Spleen (tissue), 11 donors: ENCODE results near the gene NDRG4. TPM values are rescaled to one million over a fixed set of nuclear protein-coding genes. Genes with fewer than 3 reads are reported as not detected.

Source experiments
- DNase-seq: peaks from one replicate; pipeline ENCODE4 v3.0.0-alpha.2; 2020
- H3K27ac ChIP-seq, 8 donors: fragments of 200-600 bp; sonication (generic) in 7 of 8; 1 replicate in 4 of 8; 2 replicates in 4 of 8; pipeline versions ENCODE4 v1.5.0 to v1.8.0; 2016 to 2021; ENCODE audit warnings: inconsistent platforms in 4 of 8, mild to moderate bottlenecking in 4 of 8, moderate library complexity in 1 of 8
- H3K27me3 ChIP-seq, 7 donors: fragments of 200-600 bp; sonication (generic) in 6 of 7; replicated peaks in 1 of 7; 1 replicate in 4 of 7; 2 replicates in 3 of 7; pipeline versions ENCODE4 v1.5.0 to v1.8.0; 2016 to 2021; ENCODE audit warnings: inconsistent platforms in 3 of 7, mild to moderate bottlenecking in 1 of 7
- H3K36me3 ChIP-seq, 6 donors: fragments of 200-600 bp; sonication (generic) in 5 of 6; 1 replicate in 4 of 6; 2 replicates in 2 of 6; pipeline versions ENCODE4 v1.5.0 to v1.8.0; 2016 to 2021; ENCODE audit warnings: inconsistent platforms in 2 of 6
- H3K4me1 ChIP-seq, 6 donors: fragments of 200-600 bp; sonication (generic) in 5 of 6; 1 replicate in 3 of 6; 2 replicates in 3 of 6; pipeline versions ENCODE4 v1.5.0 to v1.8.0; 2016 to 2021; ENCODE audit warnings: inconsistent platforms in 3 of 6
- H3K4me3 ChIP-seq, 8 donors: fragments of 200-600 bp; sonication (generic) in 7 of 8; 1 replicate in 4 of 8; 2 replicates in 4 of 8; pipeline versions ENCODE4 v1.5.0 to v1.8.0; 2016 to 2021; ENCODE audit warnings: inconsistent platforms in 4 of 8, mild to moderate bottlenecking in 4 of 8, moderate library complexity in 2 of 8
- H3K9me3 ChIP-seq, 8 donors: fragments of 200-600 bp; sonication (generic) in 7 of 8; 1 replicate in 4 of 8; 2 replicates in 4 of 8; pipeline versions ENCODE4 v1.5.0 to v1.8.0; 2016 to 2021; ENCODE audit warnings: inconsistent platforms in 4 of 8
- POLR2A ChIP-seq, 3 donors: fragments of 450-650 bp; IDR thresholded peaks; one replicate each; pipeline ENCODE4 v1.5.1; 2017; ENCODE audit warnings: antibody characterized with exemption in 3 of 3, mild to moderate bottlenecking in 1 of 3
- POLR2AphosphoS5 ChIP-seq, 3 donors: sonication (generic); formaldehyde crosslinking; IDR thresholded peaks; one replicate each; pipeline ENCODE4 v1.5.1; 2017; ENCODE audit warnings: antibody characterized with exemption in 3 of 3
- WGBS, 5 donors: extraction: QIAGEN DNeasy Blood & Tissue Kit in 3 of 5; methylation state at CpG; one replicate each; pipeline versions ENCODE4 v1.1.5 to v1.1.7; 2013 to 2018; 5-methylcytosine and 5-hydroxymethylcytosine counted together
- intact Hi-C: fragments of 100-400 bp; cut with DNase I; formaldehyde crosslinking; loops from one replicate; pipeline ENCODE4 v1.15.0; 2023; ENCODE audit warnings: low total_unique reads
- polyA plus RNA-seq, 3 donors: library from polyadenylated mRNA; stranded (reverse); fragments of 200-250 nt; gene quantifications; one replicate each; pipeline ENCODE4 v1.2.1, GENCODE V29; 2013
- total RNA-seq, 7 donors: library from RNA; depleted of rRNA in 3 of 7; stranded (reverse); fragments of >200 nt in 3 of 7; fragmentation: NEBNext Ultra II Directional in 4 of 7; extraction: Animal tissue kit (Norgen Biotek cat#: 25700) in 4 of 7; gene quantifications; one replicate each; pipeline versions ENCODE4 v1.1.0 to v1.2.1, GENCODE V29; 2016 to 2021
- TF ChIP-seq, protein P1 (sequence below), 11 experiments: fragments of 200-600 bp in 7 of 11; fragments of 450-650 bp in 4 of 11; sonication (generic) in 4 of 11; IDR thresholded peaks in 8 of 11; conservative IDR thresholded peaks in 3 of 11; 1 replicate in 7 of 11; 2 replicates in 4 of 11; pipeline versions ENCODE4 v1.4.0 to v1.8.0; 2016 to 2021; ENCODE audit warnings: antibody characterized with exemption in 11 of 11, inconsistent platforms in 4 of 11, mild to moderate bottlenecking in 1 of 11
- donor health status: healthy with polysubstance abuse.
- donor health status: DM: no; HTN: no; CAD: no; lungs with moderate emphysema.
- donor health status: DM: no; HTN: no; CAD: no.
- donor health status: Bipolar disorder and iron deficiency.
- donor health status: healthy.
- donor health status: DM: no; HTN: no; CAD: no.
- donor health status: DM: yes; HTN: yes; CAD: no.

The NDRG4 gene
- total and polyA plus RNA-seq, 10 donors, result 9.4 to 115 (median 43.6) TPM

DNA sequence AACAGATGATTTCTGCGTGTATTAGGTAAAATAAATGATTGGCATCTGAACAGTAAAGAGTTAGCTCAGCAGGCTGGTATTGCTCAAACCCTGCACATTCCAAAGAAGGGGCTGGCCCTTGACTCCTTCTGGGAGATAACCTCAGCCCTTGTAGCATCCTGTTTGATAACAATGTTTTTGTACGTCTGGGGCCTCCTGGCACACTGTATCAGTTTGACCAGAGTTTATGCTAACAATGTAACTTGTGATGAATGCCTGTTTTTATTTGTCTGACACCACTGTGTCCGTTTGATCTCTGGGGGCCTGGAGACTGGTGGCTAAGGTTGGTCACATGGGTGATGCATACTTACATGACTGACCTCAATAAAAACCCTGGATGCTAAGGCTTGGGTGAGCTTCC is 43.8 kb upstream of the NDRG4 start:
- Histone ChIP-seq H3K27me3 (peaks cover 0 to 13% (median 0%) of the 10 kb centered on the region in 7 donors), H3K36me3 (no peaks in the 10 kb centered on the region), H3K27ac (peak overlapping the region in 4 of 8 donors; percentile 14 to 72 (median 56)), H3K4me1 (peaks cover 0 to 18% (median 0%) of the 10 kb centered on the region in 6 donors), H3K4me3 (no peak overlapping the region), H3K9me3 (no peaks in the 10 kb centered on the region)
- intact Hi-C loops, result no loop called here
- WGBS, 5 donors, result 39 to 67% (median 50%) methylated on average over 3 of the region's 3 CpGs
- peak in 1 of 3 donors; percentile 64 for TF ChIP-seq POLR2AphosphoS5 (IDR thresholded peaks at IDR 0.05)
- TF ChIP-seq, protein P1, sequence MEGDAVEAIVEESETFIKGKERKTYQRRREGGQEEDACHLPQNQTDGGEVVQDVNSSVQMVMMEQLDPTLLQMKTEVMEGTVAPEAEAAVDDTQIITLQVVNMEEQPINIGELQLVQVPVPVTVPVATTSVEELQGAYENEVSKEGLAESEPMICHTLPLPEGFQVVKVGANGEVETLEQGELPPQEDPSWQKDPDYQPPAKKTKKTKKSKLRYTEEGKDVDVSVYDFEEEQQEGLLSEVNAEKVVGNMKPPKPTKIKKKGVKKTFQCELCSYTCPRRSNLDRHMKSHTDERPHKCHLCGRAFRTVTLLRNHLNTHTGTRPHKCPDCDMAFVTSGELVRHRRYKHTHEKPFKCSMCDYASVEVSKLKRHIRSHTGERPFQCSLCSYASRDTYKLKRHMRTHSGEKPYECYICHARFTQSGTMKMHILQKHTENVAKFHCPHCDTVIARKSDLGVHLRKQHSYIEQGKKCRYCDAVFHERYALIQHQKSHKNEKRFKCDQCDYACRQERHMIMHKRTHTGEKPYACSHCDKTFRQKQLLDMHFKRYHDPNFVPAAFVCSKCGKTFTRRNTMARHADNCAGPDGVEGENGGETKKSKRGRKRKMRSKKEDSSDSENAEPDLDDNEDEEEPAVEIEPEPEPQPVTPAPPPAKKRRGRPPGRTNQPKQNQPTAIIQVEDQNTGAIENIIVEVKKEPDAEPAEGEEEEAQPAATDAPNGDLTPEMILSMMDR (IDR thresholded peaks at IDR 0.05 in 8 of 11, conservative IDR thresholded peaks at IDR 0.05 in 3 of 11), result no peak
- TF ChIP-seq POLR2A (IDR thresholded peaks at IDR 0.05), result no peak
- no peak for DNase-seq

DNA sequence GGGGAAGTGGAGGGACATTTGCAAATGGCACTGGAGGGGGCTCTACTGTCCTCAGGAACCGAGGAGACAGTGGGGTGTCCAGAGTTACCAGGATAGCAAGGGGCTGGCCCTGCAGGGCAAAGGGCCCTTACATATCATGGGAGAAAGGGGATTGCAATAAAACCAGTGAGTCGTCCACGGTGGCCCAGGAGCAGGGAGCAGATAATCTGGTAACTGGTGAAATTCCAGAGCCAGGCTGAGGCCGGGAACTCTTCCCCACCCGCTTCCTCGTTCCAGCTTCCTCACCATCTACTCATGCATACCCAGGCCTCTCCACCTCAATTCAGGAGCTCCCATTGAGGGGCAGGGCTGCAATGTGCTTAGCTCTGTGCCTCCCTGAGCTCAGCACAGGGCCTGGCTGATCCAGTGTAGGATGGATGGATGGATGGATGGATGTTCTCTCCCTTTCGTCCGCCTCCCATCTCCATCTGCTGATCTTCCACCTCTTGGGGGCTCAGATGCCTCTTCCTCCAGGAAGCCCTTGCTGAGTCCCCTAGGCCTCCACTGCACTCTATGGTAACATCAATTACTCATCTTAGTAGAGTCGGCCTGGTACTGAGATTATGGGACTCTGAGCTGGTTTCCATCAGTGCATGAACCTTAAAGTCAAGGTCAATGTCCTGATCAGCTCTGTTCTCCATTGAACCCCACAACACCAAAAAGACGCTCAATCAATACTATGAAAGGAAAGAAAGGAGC is 41.2 kb upstream of the NDRG4 start:
- peak; percentile 33 for DNase-seq
- no peaks in the 10 kb centered on the region for H3K9me3 ChIP-seq
- WGBS, 5 donors, result 78 to 90% (median 85%) methylated on average over 10 of the region's 10 CpGs
- H3K4me1 ChIP-seq, result peaks cover 0 to 26% (median 9%) of the 10 kb centered on the region in 6 donors
- H3K27me3 ChIP-seq, result peaks cover 0 to 38% (median 18%) of the 10 kb centered on the region in 7 donors
- H3K36me3 ChIP-seq, result no peaks in the 10 kb centered on the region
- no peak overlapping the region for H3K4me3 ChIP-seq
- H3K27ac ChIP-seq, result no peak overlapping the region
- TF ChIP-seq POLR2A (IDR thresholded peaks at IDR 0.05), result no peak
- TF ChIP-seq, protein P1 (IDR thresholded peaks at IDR 0.05 in 8 of 11, conservative IDR thresholded peaks at IDR 0.05 in 3 of 11), result no peak
- no peak for TF ChIP-seq POLR2AphosphoS5 (IDR thresholded peaks at IDR 0.05)
- intact Hi-C loops, result no loop called here

DNA sequence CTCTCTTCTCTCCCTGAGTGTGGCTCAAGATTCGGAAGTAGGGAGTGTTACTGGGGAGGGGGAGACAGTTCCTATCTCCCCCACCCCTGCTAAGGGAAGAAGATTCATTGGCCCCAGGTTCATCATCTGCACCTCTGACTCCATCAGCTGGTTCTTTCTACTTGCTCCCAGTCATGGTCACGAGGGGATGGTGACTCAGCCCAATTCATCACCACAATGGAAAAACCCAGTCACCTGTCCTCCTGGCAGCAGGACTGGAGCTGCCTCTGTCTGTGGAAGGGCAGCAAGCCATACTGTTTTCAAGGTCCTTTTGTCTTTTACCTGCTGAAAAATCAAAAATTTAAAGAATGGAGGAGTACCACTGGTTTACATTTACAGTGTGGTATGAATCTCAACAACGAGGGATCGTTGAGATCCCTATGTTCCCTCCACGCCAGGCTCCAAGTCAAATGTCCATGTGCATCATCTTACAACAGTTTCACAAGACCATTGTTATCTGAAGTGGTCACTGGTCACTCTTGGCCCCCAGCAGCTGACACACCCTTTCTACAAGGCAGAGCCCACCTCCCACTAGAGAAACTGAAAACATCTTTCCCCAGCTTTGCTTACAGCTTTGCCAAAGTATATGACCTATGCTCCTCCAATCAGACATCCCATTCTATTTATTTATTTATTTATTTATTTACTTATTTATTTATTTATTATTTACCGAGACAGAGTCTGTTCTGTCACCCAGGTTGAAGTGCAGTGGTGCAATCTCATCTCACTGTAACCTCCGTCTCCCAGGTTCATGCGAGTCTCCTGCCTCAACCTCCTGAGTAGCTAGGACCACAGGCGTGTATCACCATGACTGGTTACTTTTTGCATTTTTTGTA is 40.4 kb upstream of the NDRG4 start:
- intact Hi-C loops, result no loop called here
- WGBS, 5 donors, result 81 to 86% (median 84%) methylated on average over 9 of the region's 9 CpGs
- Histone ChIP-seq H3K4me1 (peaks cover 5 to 34% (median 17%) of the 10 kb centered on the region in 6 donors), H3K36me3 (no peaks in the 10 kb centered on the region), H3K4me3 (no peak overlapping the region), H3K9me3 (no peaks in the 10 kb centered on the region), H3K27me3 (peaks cover 0 to 42% (median 26%) of the 10 kb centered on the region in 7 donors), H3K27ac (no peak overlapping the region)
- TF ChIP-seq, protein P1 (IDR thresholded peaks at IDR 0.05 in 8 of 11, conservative IDR thresholded peaks at IDR 0.05 in 3 of 11), result no peak
- TF ChIP-seq POLR2AphosphoS5 (IDR thresholded peaks at IDR 0.05), result no peak
- no peak for TF ChIP-seq POLR2A (IDR thresholded peaks at IDR 0.05)
- DNase-seq, result no peak

DNA sequence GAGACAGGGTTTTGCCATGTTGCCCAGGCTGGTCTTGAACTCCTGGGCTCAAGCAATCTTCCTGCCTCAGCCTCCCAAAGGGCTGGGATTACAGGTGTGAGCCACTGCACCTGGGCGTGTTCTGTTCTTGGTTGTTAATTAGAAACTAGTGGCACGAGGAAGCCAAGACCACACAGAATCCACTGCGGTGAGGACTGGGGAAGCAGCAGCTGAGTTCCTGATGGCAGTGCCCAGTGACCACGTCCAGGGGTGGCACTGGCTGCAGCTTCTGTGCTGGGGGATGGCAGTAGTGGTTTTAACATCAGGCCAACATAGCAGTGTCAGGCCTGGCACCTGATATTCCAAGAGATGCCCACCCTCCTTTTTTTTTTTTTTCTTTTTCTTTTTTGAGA is 39.7 kb upstream of the NDRG4 start:
- intact Hi-C loops, result no loop called here
- peak; percentile 38 for DNase-seq
- no peaks in the 10 kb centered on the region for H3K36me3 ChIP-seq
- peaks cover 5 to 41% (median 21%) of the 10 kb centered on the region in 6 donors for H3K4me1 ChIP-seq
- WGBS, 5 donors, result 58 to 84% (median 76%) methylated on average over 4 of the region's 4 CpGs
- no peak for TF ChIP-seq POLR2A (IDR thresholded peaks at IDR 0.05)
- no peak for TF ChIP-seq POLR2AphosphoS5 (IDR thresholded peaks at IDR 0.05)
- TF ChIP-seq, protein P1 (IDR thresholded peaks at IDR 0.05 in 8 of 11, conservative IDR thresholded peaks at IDR 0.05 in 3 of 11), result no peak
- H3K4me3 ChIP-seq, result no peak overlapping the region
- no peak overlapping the region for H3K27ac ChIP-seq
- no peaks in the 10 kb centered on the region for H3K9me3 ChIP-seq
- peaks cover 0 to 42% (median 32%) of the 10 kb centered on the region in 7 donors for H3K27me3 ChIP-seq
